Keratinocyte (primary cell): Measurements from ENCODE around the gene CDC34. TPM values are rescaled to one million over a fixed set of nuclear protein-coding genes. Genes with fewer than 3 reads are reported as not detected.

Experiments used
- DNase-seq: peaks from one replicate; pipeline ENCODE4 v3.0.0-alpha.2; 2011; ENCODE audit warnings: low read depth, missing footprints, low spot score
- FAIRE-seq: peaks from 2 replicates; lab custom pipeline; 2011; peaks lifted over from hg19 to GRCh38; lab: Jason Lieb, UNC
- H2AFZ ChIP-seq: 2 replicates; pipeline ENCODE4 v1.6.0; 2012; ENCODE audit warnings: low read length, control low read depth, inconsistent platforms; ENCODE audit not compliant: control insufficient read depth
- H3K27ac ChIP-seq: 2 replicates; pipeline ENCODE4 v1.5.1; 2011; ENCODE audit warnings: low read length; ENCODE audit not compliant: control insufficient read depth, insufficient read depth
- H3K27me3 ChIP-seq: 3 replicates; pipeline ENCODE4 v1.6.0; 2011; ENCODE audit warnings: low read length; ENCODE audit not compliant: control insufficient read depth, insufficient read depth; ENCODE audit errors: extremely low read depth
- H3K36me3 ChIP-seq, 2 experiments: 2 replicates in 1 of 2; 3 replicates in 1 of 2; pipeline ENCODE4 v1.5.1; 2011; ENCODE audit warnings: low read length in 2 of 2, mild to moderate bottlenecking in 1 of 2; ENCODE audit not compliant: control insufficient read depth in 2 of 2, insufficient read depth in 2 of 2; ENCODE audit errors: extremely low read depth in 1 of 2
- H3K4me1 ChIP-seq: 3 replicates; pipeline ENCODE4 v1.5.1; 2011; ENCODE audit warnings: low read length; ENCODE audit not compliant: control insufficient read depth, insufficient read depth; ENCODE audit errors: extremely low read depth
- H3K4me2 ChIP-seq: 3 replicates; pipeline ENCODE4 v1.6.0; 2011; ENCODE audit warnings: low read depth, low read length; ENCODE audit not compliant: control insufficient read depth, insufficient read depth; ENCODE audit errors: extremely low read depth
- H3K4me3 ChIP-seq, 3 experiments: fragments of 200-600 bp in 1 of 3; sonication (generic) in 1 of 3; 2 replicates in 2 of 3; 3 replicates in 1 of 3; pipeline ENCODE4 v1.5.1; 2011 to 2016; ENCODE audit warnings: low read length in 3 of 3, mild to moderate bottlenecking in 3 of 3, control low read depth in 2 of 3, inconsistent platforms in 1 of 3, low read depth in 1 of 3, mixed read lengths in 1 of 3, mixed run types in 1 of 3, moderate library complexity in 1 of 3; ENCODE audit not compliant: control insufficient read depth in 2 of 3, insufficient read depth in 2 of 3; ENCODE audit errors: extremely low read depth in 1 of 3
- H3K79me2 ChIP-seq: 2 replicates; pipeline ENCODE4 v1.6.0; 2012; ENCODE audit warnings: low read length; ENCODE audit not compliant: control insufficient read depth, insufficient read depth
- H3K9ac ChIP-seq: 3 replicates; pipeline ENCODE4 v1.6.0; 2011; ENCODE audit warnings: low read length; ENCODE audit not compliant: control insufficient read depth, insufficient read depth; ENCODE audit errors: extremely low read depth
- H3K9me1 ChIP-seq: 3 replicates; pipeline ENCODE4 v1.6.0; 2011; ENCODE audit warnings: low read length; ENCODE audit not compliant: control insufficient read depth, insufficient read depth; ENCODE audit errors: extremely low read depth
- H3K9me3 ChIP-seq: 2 replicates; pipeline ENCODE4 v1.5.1; 2012; ENCODE audit warnings: low read depth, low read length; ENCODE audit not compliant: control insufficient read depth
- H4K20me1 ChIP-seq: 3 replicates; pipeline ENCODE4 v1.6.0; 2011; ENCODE audit warnings: low read length; ENCODE audit not compliant: control insufficient read depth, insufficient read depth; ENCODE audit errors: extremely low read depth
- CTCF ChIP-seq, 3 experiments: IDR thresholded peaks in 1 of 3; conservative IDR thresholded peaks in 1 of 3; optimal IDR thresholded peaks in 1 of 3; 2 replicates in 2 of 3; 3 replicates in 1 of 3; pipeline versions ENCODE3 to v1.5.1; 2011; ENCODE audit warnings: low read length in 3 of 3, mild to moderate bottlenecking in 3 of 3, moderate library complexity in 2 of 3, control low read depth in 1 of 3, inconsistent platforms in 1 of 3; ENCODE audit not compliant: insufficient read depth in 2 of 3; ENCODE audit errors: extremely low read depth in 1 of 3
- EZH2 ChIP-seq: IDR thresholded peaks from one replicate; pipeline ENCODE4 v1.6.1; 2012; ENCODE audit warnings: inconsistent platforms, mild to moderate bottlenecking, low read length, moderate library complexity
- dilution Hi-C: fragments of 300-500 bp; cut with MboI; formaldehyde crosslinking; loops from one replicate; pipeline ENCODE4 v1.7.0; 2020; ENCODE audit warnings: low sequenced_read_pairs; ENCODE audit not compliant: extremely low pct_ligation_motif_present
- polyA plus RNA-seq, 5 experiments: library from polyadenylated mRNA; depleted of rRNA in 3 of 5; stranded (reverse) in 3 of 5; stranded (forward) in 1 of 5; unstranded in 1 of 5; fragments of >200 nt; gene quantifications; 1 replicate in 1 of 5; 2 replicates in 3 of 5; 3 replicates in 1 of 5; pipeline versions ENCODE4 v1.2.1 to v1.2.3, GENCODE V29; 2011 to 2012; ENCODE audit warnings: missing spikeins in 2 of 5, low read depth in 1 of 5, low replicate concordance in 1 of 5

The CDC34 gene
- polyA plus RNA-seq, 1 donor (not counting 4 experiments of a cell fraction or from before 2014, with no cell fraction given) = 47.5 TPM

- dilution Hi-C loops = no loop called here
- Histone ChIP-seq H3K4me1 (peaks cover 8% of the 10 kb centered on the region), H3K36me3 (no peaks in the 10 kb centered on the region), H3K27ac (no peak overlapping the region), H4K20me1 (peaks cover 3% of the 10 kb centered on the region), H3K9me3 (no peaks in the 10 kb centered on the region), H3K27me3 (peaks cover 52% of the 10 kb centered on the region), H3K9me1 (no peaks in the 10 kb centered on the region), H3K4me2 (no peak overlapping the region), H2AFZ (no peak overlapping the region), H3K9ac (no peak overlapping the region), H3K79me2 (no peaks in the 10 kb centered on the region), H3K4me3 (no peak overlapping the region)
- no peak for DNase-seq
- TF ChIP-seq CTCF (optimal IDR thresholded peaks at IDR 0.05 in 1 of 3, IDR thresholded peaks at IDR 0.05 in 1 of 3, conservative IDR thresholded peaks at IDR 0.05 in 1 of 3; ENCODE audit: extremely low read depth in 1 of 3, insufficient read depth in 2 of 3, low read length in 3 of 3) (no peak), EZH2 (peak; percentile 61)
- FAIRE-seq = no peak
These were observed 59.8 kb downstream of the CDC34 start for GRCh38 chr19:591099-591958.

Other genes starting within 250 kb of the CDC34 start
- gene PLPP2, start 240.4 kb upstream of the CDC34 start, polyA plus RNA-seq = 13.4 to 45.9 TPM (median 13.6 TPM) in 3 replicates
- 16.3 to 21.9 TPM (median 18.4 TPM) in 3 replicates for gene MIER2, start 187.0 kb upstream of the CDC34 start, polyA plus RNA-seq
- 1.6 to 4.1 TPM (median 2.6 TPM) in 3 replicates for gene C2CD4C, start 122.6 kb upstream of the CDC34 start, polyA plus RNA-seq
- 2.2 to 9.9 TPM (median 2.5 TPM) in 3 replicates for gene SHC2, start 70.7 kb upstream of the CDC34 start, polyA plus RNA-seq
- 0.05 to 0.12 TPM (median 0.07 TPM) in 3 replicates for gene MADCAM1, start 35.3 kb upstream of the CDC34 start, polyA plus RNA-seq
- gene TPGS1, start 24.3 kb upstream of the CDC34 start, polyA plus RNA-seq = 1.4 to 3.3 TPM (median 1.9 TPM) in 3 replicates
- not detected in 3 replicates for gene GZMM, start 12.3 kb downstream of the CDC34 start, polyA plus RNA-seq
- 388 to 552 TPM (median 537 TPM) in 3 replicates for gene BSG, start 40.8 kb downstream of the CDC34 start, polyA plus RNA-seq
- gene HCN2, start 58.1 kb downstream of the CDC34 start, polyA plus RNA-seq = 0.13 to 0.56 TPM (median 0.26 TPM) in 3 replicates
- gene POLRMT, start 101.8 kb downstream of the CDC34 start, polyA plus RNA-seq = 20.9 to 53.6 TPM (median 33.3 TPM) in 3 replicates
- 0.05 TPM in 1 of 3 replicates, not detected in the others for gene FGF22, start 108.1 kb downstream of the CDC34 start, polyA plus RNA-seq
- 8.2 to 30.0 TPM (median 14.8 TPM) in 3 replicates for gene RNF126, start 131.5 kb downstream of the CDC34 start, polyA plus RNA-seq
- gene FSTL3, start 144.6 kb downstream of the CDC34 start, polyA plus RNA-seq = 54.4 to 105 TPM (median 66.0 TPM) in 3 replicates
- not detected in 3 replicates for gene PRSS57, start 163.7 kb downstream of the CDC34 start, polyA plus RNA-seq
- gene PALM, start 177.2 kb downstream of the CDC34 start, polyA plus RNA-seq = 0.09 to 0.46 TPM in 2 of 3 replicates, not detected in the other
- 17.5 to 25.4 TPM (median 25.0 TPM) in 3 replicates for gene MISP, start 219.4 kb downstream of the CDC34 start, polyA plus RNA-seq